Uterus (tissue), 4 donors: ENCODE measurements around the gene TFPI2. TPM values are rescaled to one million over a fixed set of nuclear protein-coding genes. Genes with fewer than 3 reads are reported as not detected.

Experiments
- DNase-seq, 2 donors: peaks; one replicate each; pipeline ENCODE4 v3.0.0-alpha.2; 2019 to 2020
- H3K27ac ChIP-seq, 2 donors: fragments of 200-600 bp; sonication (generic); 1 replicate in 1 of 2; 2 replicates in 1 of 2; pipeline ENCODE4 v1.5.1; 2016 to 2018
- H3K27me3 ChIP-seq, 2 donors: fragments of 200-600 bp; sonication (generic); one replicate each; pipeline ENCODE4 v1.5.1; 2018 to 2019; ENCODE audit warnings: control low read depth in 1 of 2
- H3K36me3 ChIP-seq, 2 donors: fragments of 200-600 bp; sonication (generic); one replicate each; pipeline ENCODE4 v1.5.1; 2019; ENCODE audit warnings: control low read depth in 1 of 2
- H3K4me1 ChIP-seq, 2 donors: fragments of 200-600 bp; sonication (generic); one replicate each; pipeline ENCODE4 v1.5.1; 2018 to 2019; ENCODE audit warnings: control low read depth in 1 of 2
- H3K4me3 ChIP-seq, 2 donors: fragments of 200-600 bp; sonication (generic); 1 replicate in 1 of 2; 2 replicates in 1 of 2; pipeline ENCODE4 v1.5.1; 2018 to 2019; ENCODE audit warnings: mild to moderate bottlenecking in 1 of 2
- H3K9me3 ChIP-seq, 2 donors: fragments of 200-600 bp; sonication (generic); one replicate each; pipeline ENCODE4 v1.5.1; 2019; ENCODE audit warnings: control low read depth in 1 of 2
- POLR2A ChIP-seq, 2 donors: fragments of 450-650 bp; IDR thresholded peaks; one replicate each; pipeline ENCODE4 v1.6.1; 2016; ENCODE audit warnings: antibody characterized with exemption in 2 of 2, mild to moderate bottlenecking in 1 of 2, moderate library complexity in 1 of 2
- intact Hi-C: fragments of 100-400 bp; cut with DNase I; formaldehyde crosslinking; loops from one replicate; pipeline ENCODE4 v1.15.1; 2023; ENCODE audit warnings: low total_unique reads
- total RNA-seq, 4 donors: library from RNA; depleted of rRNA in 3 of 4; stranded (reverse); fragments of >200 nt in 3 of 4; gene quantifications; one replicate each; pipeline versions ENCODE4 v1.1.0 to v1.2.4, GENCODE V29; 2014 to 2023
- TF ChIP-seq, protein P1 (sequence below), 4 experiments: fragments of 200-600 bp in 2 of 4; fragments of 450-650 bp in 2 of 4; sonication (generic) in 2 of 4; IDR thresholded peaks; one replicate each; pipeline ENCODE4 v1.5.1; 2016 to 2019; ENCODE audit warnings: antibody characterized with exemption in 4 of 4, mild to moderate bottlenecking in 2 of 4, moderate library complexity in 1 of 4
- donor health status: DM: yes; HTN: yes; CAD: no.

TFPI2 gene
- total RNA-seq, 4 donors from 2014 or later: 6.2 to 15.1 (median 10.5) TPM; not detected in 1

DNA sequence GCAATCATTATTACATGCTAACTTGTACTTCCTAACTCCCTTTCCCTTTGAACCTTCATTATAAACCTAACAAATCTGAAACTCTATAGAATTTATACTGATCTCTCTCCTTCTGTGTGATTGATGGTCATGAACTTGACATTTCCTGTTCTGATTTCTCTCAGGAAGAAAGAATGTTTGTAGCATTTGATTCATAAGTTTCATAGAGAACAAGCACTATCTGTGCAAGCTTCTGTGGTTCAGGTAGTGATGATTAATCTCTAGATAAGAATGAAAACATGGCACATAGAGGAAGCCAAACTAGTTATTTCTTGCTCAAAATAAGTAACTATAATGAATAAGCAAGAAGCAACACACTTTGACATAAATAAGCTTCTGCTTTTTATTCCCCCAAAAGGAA is 34.2 kb downstream of the TFPI2 start:
- DNase-seq: no peak
- no peak overlapping the region for H3K27ac ChIP-seq
- H3K9me3 ChIP-seq: no peaks in the 10 kb centered on the region
- H3K4me3 ChIP-seq: no peak overlapping the region
- TF ChIP-seq POLR2A (IDR thresholded peaks at IDR 0.05): no peak
- TF ChIP-seq, protein P1, sequence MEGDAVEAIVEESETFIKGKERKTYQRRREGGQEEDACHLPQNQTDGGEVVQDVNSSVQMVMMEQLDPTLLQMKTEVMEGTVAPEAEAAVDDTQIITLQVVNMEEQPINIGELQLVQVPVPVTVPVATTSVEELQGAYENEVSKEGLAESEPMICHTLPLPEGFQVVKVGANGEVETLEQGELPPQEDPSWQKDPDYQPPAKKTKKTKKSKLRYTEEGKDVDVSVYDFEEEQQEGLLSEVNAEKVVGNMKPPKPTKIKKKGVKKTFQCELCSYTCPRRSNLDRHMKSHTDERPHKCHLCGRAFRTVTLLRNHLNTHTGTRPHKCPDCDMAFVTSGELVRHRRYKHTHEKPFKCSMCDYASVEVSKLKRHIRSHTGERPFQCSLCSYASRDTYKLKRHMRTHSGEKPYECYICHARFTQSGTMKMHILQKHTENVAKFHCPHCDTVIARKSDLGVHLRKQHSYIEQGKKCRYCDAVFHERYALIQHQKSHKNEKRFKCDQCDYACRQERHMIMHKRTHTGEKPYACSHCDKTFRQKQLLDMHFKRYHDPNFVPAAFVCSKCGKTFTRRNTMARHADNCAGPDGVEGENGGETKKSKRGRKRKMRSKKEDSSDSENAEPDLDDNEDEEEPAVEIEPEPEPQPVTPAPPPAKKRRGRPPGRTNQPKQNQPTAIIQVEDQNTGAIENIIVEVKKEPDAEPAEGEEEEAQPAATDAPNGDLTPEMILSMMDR (IDR thresholded peaks at IDR 0.05): no peak
- no peaks in the 10 kb centered on the region for H3K36me3 ChIP-seq
- H3K27me3 ChIP-seq: no peaks in the 10 kb centered on the region
- intact Hi-C loops: no loop called here
- no peaks in the 10 kb centered on the region for H3K4me1 ChIP-seq

DNA sequence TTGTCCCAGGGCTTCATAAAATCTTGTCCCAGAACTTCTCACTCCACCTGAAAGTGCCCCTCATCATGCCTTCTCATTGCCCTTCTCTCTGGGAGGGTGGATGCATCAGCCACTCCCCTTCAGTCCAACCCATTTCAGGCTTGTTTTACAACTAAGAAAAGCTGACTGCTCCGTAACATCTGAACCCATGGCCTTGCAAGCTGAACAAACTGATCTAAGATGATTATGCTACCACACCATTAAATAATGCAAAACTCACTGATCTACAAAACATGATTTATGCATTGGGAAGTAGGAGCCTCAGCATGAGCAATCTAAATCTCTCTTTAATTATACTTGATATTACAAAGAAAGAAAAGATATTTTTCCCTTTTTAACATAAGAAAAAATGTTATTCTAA is 34.8 kb downstream of the TFPI2 start:
- intact Hi-C loops: no loop called here

DNA sequence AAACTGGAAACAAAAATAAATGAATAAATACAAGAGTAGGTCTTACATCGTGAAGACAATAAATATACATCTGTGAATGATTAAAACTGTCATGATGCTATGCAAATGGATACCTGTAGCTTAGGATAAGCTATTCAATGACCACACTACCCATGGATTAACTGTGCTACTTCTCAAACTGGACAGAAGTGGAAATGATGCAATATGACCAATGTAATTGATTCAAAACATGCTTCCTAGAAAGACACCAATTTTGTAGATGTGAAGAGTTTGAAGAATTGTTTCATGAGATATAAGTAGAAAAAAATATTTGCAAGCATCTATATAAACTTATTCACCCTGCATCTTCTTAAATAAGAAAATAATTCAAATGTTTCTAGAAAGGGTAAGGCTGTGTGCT is 36.1 kb downstream of the TFPI2 start:
- intact Hi-C loops: no loop called here
- no peaks in the 10 kb centered on the region for H3K4me1 ChIP-seq
- DNase-seq: no peak
- H3K4me3 ChIP-seq: no peak overlapping the region
- no peak overlapping the region for H3K27ac ChIP-seq
- no peaks in the 10 kb centered on the region for H3K36me3 ChIP-seq
- no peaks in the 10 kb centered on the region for H3K27me3 ChIP-seq
- no peaks in the 10 kb centered on the region for H3K9me3 ChIP-seq
- TF ChIP-seq POLR2A (IDR thresholded peaks at IDR 0.05): no peak

More for the DNA sequence above, 34.8 kb downstream of the TFPI2 start:
- Histone ChIP-seq H3K36me3 (no peaks in the 10 kb centered on the region), H3K27me3 (no peaks in the 10 kb centered on the region), H3K4me1 (no peaks in the 10 kb centered on the region), H3K4me3 (no peak overlapping the region), H3K9me3 (no peaks in the 10 kb centered on the region), H3K27ac (no peak overlapping the region)
- TF ChIP-seq, protein P1 (IDR thresholded peaks at IDR 0.05): no peak
- TF ChIP-seq POLR2A (IDR thresholded peaks at IDR 0.05): no peak
- DNase-seq: no peak

DNA sequence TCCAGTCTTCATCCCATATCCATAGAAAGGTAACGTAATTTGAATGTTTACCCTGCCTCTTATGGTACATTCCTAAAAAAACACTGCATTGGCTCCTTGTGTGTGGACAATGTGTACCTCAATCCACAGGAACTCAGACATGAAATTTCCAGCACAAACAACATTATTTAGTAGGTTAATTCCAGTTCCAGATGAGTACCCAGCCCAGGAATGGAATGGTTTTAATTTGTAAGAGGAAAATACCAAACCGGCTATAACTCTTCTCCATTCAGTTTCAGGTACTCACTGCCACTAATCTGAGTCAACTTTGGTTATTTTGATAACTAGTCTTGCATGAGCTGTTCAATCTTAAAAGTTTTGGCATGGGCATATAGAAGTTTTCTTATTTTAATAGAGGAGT is 39.0 kb downstream of the TFPI2 start:
- H3K4me3 ChIP-seq: no peak overlapping the region
- TF ChIP-seq, protein P1 (IDR thresholded peaks at IDR 0.05): no peak
- no peak for TF ChIP-seq POLR2A (IDR thresholded peaks at IDR 0.05)
- DNase-seq: no peak
- no peaks in the 10 kb centered on the region for H3K36me3 ChIP-seq
- intact Hi-C loops: no loop called here
- H3K9me3 ChIP-seq: no peaks in the 10 kb centered on the region
- no peaks in the 10 kb centered on the region for H3K4me1 ChIP-seq
- H3K27me3 ChIP-seq: no peaks in the 10 kb centered on the region
- no peak overlapping the region for H3K27ac ChIP-seq

DNA sequence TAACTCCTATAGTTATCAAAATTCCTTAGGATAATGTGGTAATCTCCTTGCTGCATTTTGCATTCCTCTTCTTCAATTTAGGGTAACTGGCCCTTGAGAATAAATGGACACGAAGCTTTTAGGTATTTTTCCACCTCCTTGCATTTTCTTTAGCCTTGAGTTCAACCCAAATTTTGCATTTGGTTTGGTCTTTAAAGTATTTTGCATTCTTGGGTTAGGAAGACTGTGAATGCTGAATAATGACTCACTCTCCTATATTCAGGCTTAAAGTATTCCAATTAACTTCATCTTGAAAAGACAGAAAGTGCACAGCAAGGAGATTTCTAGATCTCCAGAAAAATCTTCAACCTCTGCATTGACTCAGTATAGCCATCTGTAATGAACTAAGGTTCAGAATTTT is 47.3 kb downstream of the TFPI2 start:
- H3K9me3 ChIP-seq: no peaks in the 10 kb centered on the region
- no peaks in the 10 kb centered on the region for H3K36me3 ChIP-seq
- H3K4me1 ChIP-seq: no peaks in the 10 kb centered on the region
- intact Hi-C loops: no loop called here
- DNase-seq: no peak
- no peak overlapping the region for H3K4me3 ChIP-seq
- TF ChIP-seq, protein P1 (IDR thresholded peaks at IDR 0.05): no peak
- TF ChIP-seq POLR2A (IDR thresholded peaks at IDR 0.05): no peak
- H3K27ac ChIP-seq: no peak overlapping the region
- no peaks in the 10 kb centered on the region for H3K27me3 ChIP-seq

DNA sequence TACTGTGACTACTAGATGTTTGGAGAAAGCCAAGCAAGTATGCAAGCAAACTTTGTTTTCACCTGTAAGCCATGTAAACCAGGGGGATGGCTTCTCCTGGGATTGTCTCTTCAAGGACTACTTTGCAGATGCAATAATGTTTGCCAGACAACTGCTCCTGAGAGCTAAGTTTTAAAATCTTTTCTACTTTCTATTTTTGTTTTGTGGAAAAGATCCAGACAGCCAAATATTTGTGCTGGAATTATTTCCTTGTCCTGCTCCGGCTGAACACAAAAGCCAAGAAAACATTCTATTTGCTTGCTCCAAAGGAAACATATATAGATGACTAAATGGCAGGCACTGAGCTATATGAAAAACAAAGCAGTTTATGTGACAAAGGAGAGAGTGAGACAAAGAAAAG is 51.6 kb downstream of the TFPI2 start:
- Histone ChIP-seq H3K36me3 (no peaks in the 10 kb centered on the region), H3K27ac (no peak overlapping the region), H3K27me3 (no peaks in the 10 kb centered on the region), H3K4me1 (no peaks in the 10 kb centered on the region), H3K4me3 (no peak overlapping the region), H3K9me3 (no peaks in the 10 kb centered on the region)
- TF ChIP-seq POLR2A (IDR thresholded peaks at IDR 0.05): no peak
- TF ChIP-seq, protein P1 (IDR thresholded peaks at IDR 0.05): no peak
- DNase-seq: no peak
- intact Hi-C loops: no loop called here
